Measurements from ENCODE around the gene RBM27. TPM values are rescaled to one million over a fixed set of nuclear protein-coding genes. Genes with fewer than 3 reads are reported as not detected.

Gene RBM27
- polyA plus RNA-seq, 3 donors, result 2.5 to 6.2 (median 3.9) TPM

DNA sequence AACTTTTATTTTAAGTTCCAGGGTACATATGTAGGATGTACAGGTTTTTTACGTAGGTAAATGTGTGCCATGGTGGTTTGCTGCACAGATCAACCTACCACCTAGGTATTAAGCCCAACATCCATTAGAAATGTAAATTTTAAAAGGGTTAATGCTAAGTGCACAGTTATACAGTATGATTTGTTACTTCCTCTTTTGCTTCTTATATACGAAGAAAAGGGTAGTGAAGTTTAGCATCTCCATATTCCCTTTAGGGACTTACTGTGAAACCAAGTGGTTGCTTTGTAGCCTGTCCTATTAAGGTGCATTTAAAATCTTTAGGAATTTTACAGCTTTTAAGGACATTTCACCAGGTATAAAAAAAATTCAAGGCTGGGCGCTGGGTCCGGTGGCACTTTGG lies 46.4 kb downstream of the RBM27 start:
- no CpG with 5 or more reads among the region's 4 CpGs for WGBS (ENCODE audit: insufficient coverage)
- no peaks in the 10 kb centered on the region for H3K9me3 ChIP-seq (replicated peaks in 1 of 2; ENCODE audit: control insufficient read depth in 1 of 2, insufficient read depth in 1 of 2, low read length in 2 of 2)
- Mint-ChIP-seq H3K9me3 (no peaks in the 10 kb centered on the region), H3K27me3 (ENCODE audit: low read depth in 3 of 3) (no peaks in the 10 kb centered on the region), H3K4me3 (no peak overlapping the region), H3K27ac (peak overlapping the region in 1 of 7 donors; percentile 5), H3K36me3 (peaks cover 62 to 76% of the 10 kb centered on the region in 2 donors), H3K4me1 (no peaks in the 10 kb centered on the region)
- no peaks in the 10 kb centered on the region for H3K79me2 ChIP-seq (ENCODE audit: insufficient read depth, low read length)
- H3K27me3 ChIP-seq (ENCODE audit: control insufficient read depth in 2 of 2, insufficient read depth in 2 of 2, low read length in 2 of 2), result no peaks in the 10 kb centered on the region
- TF ChIP-seq, protein P1, sequence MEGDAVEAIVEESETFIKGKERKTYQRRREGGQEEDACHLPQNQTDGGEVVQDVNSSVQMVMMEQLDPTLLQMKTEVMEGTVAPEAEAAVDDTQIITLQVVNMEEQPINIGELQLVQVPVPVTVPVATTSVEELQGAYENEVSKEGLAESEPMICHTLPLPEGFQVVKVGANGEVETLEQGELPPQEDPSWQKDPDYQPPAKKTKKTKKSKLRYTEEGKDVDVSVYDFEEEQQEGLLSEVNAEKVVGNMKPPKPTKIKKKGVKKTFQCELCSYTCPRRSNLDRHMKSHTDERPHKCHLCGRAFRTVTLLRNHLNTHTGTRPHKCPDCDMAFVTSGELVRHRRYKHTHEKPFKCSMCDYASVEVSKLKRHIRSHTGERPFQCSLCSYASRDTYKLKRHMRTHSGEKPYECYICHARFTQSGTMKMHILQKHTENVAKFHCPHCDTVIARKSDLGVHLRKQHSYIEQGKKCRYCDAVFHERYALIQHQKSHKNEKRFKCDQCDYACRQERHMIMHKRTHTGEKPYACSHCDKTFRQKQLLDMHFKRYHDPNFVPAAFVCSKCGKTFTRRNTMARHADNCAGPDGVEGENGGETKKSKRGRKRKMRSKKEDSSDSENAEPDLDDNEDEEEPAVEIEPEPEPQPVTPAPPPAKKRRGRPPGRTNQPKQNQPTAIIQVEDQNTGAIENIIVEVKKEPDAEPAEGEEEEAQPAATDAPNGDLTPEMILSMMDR (IDR thresholded peaks at IDR 0.05), result no peak
- no peak overlapping the region for H2AFZ ChIP-seq (ENCODE audit: insufficient read depth, low read depth, low read length, poor library complexity, severe bottlenecking)
- H3K36me3 ChIP-seq (replicated peaks in 1 of 2; ENCODE audit: control insufficient read depth in 1 of 2, insufficient read depth in 2 of 2, low read length in 2 of 2), result peaks cover 45 to 87% of the 10 kb centered on the region in 2 donors
- H4K20me1 ChIP-seq (ENCODE audit: insufficient read depth, low read length), result peaks cover 4% of the 10 kb centered on the region
- H3K27ac ChIP-seq (ENCODE audit: low read depth in 1 of 2, low read length in 2 of 2), result no peak overlapping the region
- no peak overlapping the region for H3K4me2 ChIP-seq (replicated peaks; ENCODE audit: extremely low read depth, low read length, poor library complexity, severe bottlenecking)
- H3K4me1 ChIP-seq (ENCODE audit: control insufficient read depth in 1 of 2, insufficient read depth in 2 of 2, low read length in 2 of 2), result no peaks in the 10 kb centered on the region
- H3K9ac ChIP-seq (ENCODE audit: insufficient read depth, low read length, poor library complexity, severe bottlenecking), result no peak overlapping the region
- H3K4me3 ChIP-seq (replicated peaks in 1 of 3; ENCODE audit: low read depth in 2 of 3, low read length in 3 of 3), result no peak overlapping the region
- no peak for DNase-seq
- intact Hi-C loops (cut with micrococcal nuclease), result no loop called here

Small RNA genes within 50 kb of the gene (small RNA-seq; reads per million reads assigned to genes)
- not detected for gene RNU7-180P (ENCODE audit: insufficient read length, low read depth)

Other genes with a start within 250 kb of the RBM27 start
- gene PLAC8L1, start 98.0 kb upstream of the RBM27 start, polyA plus RNA-seq, result not detected
- 10 to 100 TPM; 13.3 to 52.5 (median 36.5) TPM for gene LARS1, start 21.0 kb upstream of the RBM27 start, polyA plus RNA-seq
- gene POU4F3, start 135.2 kb downstream of the RBM27 start, polyA plus RNA-seq, result under 1 TPM in 1 of 3 donors, not detected in 2; 0.05 TPM
- 10 to 100 TPM; 11.6 to 37.3 (median 18.0) TPM for gene TCERG1, start 243.7 kb downstream of the RBM27 start, polyA plus RNA-seq